NCI-H748 (cell line): Measurements from ENCODE around the gene SKOR1.

Experiments
- DNase-seq: peaks from one replicate; lab custom pipeline; 2025; ENCODE audit not compliant: unreplicated experiment; lab: John Stamatoyannopoulos, UW

The SKOR1 gene

DNA sequence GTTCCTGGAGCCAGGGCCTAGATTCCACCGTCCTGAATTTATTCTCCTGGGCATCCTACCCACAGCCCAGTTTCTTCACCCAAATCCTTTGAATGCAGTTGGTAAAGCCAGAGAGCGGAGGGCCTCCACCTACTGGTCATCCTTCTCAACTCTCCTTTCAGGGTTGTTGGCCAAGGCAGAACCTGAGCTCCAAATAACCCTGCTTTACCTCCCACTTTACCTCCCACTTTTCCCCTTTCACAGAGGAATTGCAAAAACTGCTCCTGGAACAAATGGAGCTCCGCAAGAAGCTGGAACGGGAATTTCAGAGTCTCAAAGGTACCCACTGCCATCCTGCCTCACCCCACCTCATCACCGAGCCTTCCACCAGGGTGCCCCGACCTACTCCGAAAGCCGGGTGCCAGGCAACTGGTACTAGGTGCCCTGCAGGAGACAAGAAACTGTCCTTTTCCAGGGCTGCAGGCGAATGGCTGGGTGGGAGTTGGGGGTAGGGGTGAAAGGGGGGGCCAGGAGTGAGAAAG, 6.8 kb downstream of the SKOR1 start:
- peak; percentile 39 for DNase-seq

DNA sequence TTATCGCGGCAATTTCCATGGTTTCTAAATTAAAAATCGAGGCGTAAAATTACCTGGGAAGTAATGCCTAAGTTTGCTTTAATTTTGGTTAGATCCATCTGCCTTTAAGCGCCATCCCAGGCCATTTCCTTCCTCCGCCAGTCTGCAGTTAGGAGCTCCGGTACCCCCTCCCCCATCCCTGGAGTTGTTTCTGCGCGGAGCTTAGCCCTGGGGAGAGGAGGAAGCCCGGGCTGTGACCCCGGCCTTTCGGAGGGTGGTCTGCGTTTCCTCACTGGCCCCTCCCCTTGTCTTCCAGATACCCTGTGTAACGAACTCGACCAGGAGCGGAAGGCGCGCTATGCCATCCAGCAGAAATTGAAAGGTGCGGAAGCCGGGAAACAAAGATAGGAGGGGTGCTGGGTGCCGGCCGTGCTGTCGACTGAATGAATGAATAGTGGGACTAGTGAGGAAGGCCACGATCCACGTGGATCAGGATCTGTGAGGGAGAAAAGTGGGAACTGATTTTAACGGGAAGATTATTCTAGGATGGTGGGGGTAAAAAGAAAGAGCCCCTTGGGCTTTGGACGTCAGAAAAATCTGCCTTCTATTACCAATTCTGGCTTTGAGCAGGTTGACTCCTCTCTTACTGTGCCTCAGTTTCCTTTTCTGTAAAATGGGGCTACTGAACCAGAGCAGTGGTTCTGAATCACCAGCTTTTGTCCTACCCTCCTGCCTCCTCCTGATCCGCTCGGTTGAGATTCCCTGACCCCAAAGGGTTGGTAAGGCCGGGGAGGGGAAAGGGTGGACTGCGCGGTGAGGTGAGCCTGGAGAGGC, 7.8 kb downstream of the SKOR1 start:
- DNase-seq, result no peak

DNA sequence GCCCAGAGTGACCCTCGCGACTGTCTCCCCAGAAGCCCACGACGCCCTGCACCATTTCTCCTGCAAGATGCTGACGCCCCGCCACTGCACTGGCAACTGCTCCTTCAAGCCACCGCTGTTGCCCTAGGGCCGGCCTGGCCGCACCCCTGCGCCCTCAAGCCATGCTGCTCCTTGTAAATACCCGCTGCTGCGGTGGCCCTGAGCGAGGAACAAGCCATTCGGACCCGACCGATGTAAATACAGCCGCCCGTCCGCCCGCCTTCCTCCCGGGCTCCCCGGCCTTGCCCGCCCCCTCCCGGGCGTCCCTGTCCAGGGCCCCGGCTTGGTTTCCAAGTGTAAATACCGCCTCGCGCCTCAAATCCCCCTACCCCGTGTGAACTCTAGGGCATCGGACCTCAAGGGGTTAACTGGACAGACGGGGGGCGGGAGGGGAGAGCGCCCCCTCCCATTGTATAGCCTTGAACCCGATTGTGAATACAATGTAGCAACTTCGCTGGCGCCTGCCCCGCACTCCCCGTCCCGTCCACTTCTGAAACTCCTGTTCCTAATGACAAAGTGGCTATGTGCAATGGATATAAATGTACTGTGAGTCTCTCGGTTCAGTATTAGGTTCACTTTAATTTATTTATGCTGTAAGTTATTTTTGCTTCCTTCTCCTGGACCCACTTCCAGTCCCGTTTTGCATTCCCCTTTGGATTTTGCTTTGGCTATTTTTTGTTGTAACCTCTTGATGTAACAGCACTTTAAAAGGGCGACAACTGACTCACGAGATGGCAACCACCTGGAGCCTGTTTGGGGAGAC, 8.6 kb downstream of the SKOR1 start:
- DNase-seq, result peak; percentile 72

DNA sequence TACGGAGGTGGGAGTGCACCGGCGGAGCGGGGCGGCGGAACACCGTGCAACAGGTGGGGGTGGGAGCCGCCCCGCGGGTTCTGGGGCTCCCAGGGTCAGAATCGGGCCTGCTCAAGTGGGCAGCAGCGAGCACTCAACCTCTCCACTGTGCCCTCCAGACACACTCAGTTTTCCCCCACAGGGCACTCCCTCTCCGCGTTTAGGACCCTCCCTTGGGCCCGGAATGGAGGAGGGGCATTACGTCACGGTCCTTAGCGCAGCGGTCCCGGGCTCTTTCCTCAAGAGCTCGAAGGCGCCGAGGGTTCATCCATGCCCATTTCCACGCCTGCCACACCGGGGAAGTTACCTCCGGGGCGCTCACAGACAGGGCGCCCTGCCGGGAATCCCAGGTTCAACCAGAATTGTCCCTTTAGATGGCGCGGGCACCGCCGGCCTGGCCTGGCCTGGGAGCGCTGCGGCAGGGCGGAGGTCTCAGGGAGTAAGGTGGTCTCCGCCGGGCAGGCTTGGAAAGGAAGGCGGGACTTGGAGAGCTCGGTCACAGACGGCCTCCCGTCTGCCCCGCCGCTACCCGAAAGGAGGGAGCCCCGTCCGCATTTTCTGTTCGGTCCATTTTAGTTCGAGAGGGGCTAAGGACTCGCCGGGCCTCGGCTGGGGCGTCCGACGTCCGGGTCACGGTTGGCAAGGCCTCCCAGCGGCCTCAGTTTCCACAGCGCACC, 9.4 kb downstream of the SKOR1 start:
- DNase-seq, result peak; percentile 40

DNA sequence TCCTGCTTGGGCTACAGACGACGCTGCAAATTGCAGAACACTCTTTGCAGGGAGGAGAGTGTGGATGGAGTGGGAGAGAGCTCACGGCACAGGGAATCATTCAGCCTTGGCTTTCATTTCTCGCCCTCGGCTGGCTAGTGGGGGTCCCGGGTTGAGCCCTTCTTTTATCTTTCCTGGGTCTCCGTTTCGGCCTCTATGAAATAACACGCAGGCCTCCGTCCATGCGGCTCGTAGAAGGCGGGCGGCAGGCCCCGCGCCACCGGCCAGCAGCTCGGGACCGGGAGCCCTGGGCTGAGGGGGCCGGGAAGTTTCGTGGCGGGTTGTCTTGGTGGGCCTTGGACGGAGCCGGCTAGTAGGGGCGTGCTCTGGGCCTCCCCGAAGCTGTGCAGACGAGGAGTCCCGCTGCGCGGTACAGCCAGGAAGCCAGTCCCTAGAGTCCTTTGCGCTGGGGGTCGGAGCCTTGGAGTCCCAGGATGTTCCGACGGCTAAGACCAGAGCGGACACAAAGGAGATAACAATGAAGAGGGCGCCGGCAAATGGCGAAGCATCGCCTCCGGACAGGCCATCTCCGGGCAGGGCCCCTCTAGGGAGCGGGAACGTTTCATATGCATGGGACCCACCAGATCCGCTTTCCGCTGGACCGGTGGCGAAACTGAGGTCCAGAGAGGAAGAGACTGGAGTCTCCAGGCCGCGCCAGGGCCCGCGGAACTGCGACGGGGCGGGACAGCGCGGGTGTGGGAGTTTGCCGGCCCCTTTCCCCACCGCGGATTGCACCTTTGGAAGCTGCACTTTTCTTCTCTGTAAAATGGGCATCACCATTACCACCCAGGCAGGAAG, 10.2 kb downstream of the SKOR1 start:
- peak; percentile 32 for DNase-seq

DNA sequence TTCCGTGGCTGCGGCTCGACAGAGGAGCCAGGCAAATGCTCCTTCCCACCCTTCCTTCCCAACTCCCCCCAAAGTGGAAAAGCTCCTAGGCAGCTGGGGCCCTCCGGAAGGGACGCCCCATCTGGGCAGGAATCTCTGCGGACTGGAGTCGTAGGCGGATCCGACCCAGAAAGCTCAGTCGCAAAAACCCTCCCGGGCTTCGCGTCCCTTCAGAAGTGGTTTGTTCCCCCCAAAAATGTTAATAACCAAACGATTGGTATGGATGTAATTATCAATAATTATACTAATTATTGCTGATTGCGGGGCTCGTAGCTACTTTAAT, 10.8 kb downstream of the SKOR1 start:
- DNase-seq, result peak; percentile 42

DNA sequence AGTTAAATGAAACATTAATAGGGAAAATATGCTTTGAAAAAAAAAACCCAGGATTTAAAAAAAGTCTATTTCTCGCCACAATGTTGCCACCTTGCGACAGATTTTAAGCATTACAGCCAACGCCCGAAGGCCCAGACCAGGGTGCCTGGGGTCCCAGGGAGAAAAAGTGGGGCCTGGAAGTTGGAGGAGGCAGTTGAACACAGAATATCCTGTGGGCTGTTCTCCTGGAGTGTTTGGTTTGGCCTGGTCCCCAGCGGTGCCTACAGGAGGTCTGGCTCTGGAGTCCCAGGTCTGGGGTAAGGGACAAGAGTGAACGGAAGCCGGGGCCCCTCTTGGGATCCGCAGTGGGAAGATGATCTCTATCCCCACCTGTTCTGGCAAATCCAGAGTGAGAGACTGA, 11.2 kb downstream of the SKOR1 start:
- peak; percentile 35 for DNase-seq

DNA sequence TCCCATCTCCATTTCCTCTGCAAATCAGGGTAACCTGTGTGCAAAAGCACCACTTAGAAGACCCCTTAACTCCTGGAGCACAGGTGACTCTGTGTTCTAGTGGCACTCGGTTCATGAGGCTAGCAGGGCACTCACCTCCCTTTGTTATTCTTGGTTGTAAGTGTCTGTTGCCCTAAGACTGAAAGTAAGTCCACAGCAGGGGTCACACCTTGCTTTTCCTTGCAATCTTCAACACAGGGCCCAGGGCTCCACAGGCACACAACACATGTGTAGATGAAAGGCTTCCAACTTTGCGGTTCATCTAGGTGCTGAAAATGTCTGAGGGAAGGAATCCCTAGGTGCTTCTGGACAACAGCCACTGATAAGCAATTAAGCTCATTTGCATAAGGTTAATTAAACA, 11.6 kb downstream of the SKOR1 start:
- no peak for DNase-seq

DNA sequence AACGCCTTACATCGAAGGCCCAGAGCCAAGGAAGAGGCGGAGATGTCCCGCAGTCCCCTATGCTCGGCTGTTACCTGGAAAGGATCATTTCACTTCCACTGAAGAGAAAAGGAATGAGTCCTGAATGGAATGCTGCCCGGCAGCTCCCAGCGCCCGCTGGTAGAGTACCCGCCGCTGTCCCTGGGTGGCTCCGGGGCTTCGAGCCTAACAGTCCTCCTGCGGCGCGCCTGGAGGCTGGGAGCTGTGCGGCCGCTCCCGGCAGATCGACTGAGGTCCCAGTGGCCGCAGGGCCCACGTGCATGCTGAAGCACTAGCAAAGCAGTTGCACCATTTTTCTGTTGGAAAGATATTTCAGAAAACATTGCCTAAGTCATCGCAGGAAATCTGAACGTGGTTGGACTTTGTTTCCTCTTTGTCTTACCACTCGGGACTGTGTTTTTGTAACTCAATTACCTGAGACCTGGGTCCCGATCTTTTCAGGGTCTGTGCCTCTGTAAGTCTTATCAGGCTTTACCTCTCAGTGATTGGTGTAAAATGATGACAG, 13.6 kb downstream of the SKOR1 start:
- DNase-seq, result peak; percentile 72

DNA sequence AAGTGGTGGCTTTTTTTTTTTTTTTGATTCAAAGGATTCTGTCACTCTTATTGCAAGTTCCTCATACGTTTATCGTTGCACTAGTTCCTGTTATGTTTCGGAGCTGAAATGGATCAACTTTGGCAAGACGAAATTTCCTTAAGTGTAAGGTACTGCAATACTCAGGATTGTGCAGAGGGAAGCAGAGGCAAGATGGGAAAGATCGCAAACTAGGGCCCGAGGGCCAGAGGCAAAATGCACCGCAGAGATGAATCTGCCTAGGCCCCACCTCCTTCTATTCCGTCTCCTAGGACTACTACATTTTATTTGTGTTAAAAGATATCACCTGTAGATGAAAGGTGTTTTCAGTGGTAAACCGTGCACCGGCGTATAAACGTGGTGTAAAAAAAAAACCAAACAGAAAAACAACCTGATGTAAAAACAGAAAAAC, 14.2 kb downstream of the SKOR1 start:
- DNase-seq, result peak; percentile 62

DNA sequence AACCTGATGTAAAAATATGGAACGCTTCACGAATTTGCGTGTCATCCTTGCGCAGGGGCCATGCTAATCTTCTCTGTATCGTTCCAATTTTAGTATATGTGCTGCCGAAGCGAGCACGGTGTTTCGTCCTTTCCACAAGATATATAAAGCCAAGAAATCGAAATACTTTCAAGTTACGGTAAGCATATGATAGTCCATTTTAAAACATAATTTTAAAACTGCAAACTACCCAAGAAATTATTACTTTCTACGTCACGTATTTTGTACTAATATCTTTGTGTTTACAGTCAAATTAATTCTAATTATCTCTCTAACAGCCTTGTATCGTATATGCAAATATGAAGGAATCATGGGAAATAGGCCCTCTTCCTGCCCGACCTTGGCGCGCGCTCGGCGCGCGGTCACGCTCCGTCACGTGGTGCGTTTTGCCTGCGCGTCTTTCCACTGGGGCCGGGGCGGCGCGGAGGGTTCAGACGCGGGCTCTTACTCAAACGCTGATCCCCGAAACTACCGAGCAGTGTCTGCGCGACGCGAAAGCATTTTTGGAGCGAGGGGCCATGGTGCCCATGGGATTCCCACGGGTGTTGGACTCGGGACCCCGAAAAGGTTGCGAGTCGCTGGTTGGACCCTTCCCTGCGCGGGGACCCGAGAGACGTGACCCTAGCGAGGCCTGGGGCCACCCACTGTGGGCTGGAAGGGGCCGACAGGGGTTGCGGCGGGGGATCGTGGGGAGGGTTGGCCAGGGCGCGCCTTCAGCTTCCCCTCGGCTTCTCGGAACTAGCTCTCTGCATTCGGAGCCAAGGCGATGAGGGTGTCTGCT, 14.8 kb downstream of the SKOR1 start, which contains the start of gene RNU6-1:
RNU6-1 (minus strand) TSS at position 117 of the 820 bp plus-strand sequence.
- DNase-seq, result peak; percentile 91

DNA sequence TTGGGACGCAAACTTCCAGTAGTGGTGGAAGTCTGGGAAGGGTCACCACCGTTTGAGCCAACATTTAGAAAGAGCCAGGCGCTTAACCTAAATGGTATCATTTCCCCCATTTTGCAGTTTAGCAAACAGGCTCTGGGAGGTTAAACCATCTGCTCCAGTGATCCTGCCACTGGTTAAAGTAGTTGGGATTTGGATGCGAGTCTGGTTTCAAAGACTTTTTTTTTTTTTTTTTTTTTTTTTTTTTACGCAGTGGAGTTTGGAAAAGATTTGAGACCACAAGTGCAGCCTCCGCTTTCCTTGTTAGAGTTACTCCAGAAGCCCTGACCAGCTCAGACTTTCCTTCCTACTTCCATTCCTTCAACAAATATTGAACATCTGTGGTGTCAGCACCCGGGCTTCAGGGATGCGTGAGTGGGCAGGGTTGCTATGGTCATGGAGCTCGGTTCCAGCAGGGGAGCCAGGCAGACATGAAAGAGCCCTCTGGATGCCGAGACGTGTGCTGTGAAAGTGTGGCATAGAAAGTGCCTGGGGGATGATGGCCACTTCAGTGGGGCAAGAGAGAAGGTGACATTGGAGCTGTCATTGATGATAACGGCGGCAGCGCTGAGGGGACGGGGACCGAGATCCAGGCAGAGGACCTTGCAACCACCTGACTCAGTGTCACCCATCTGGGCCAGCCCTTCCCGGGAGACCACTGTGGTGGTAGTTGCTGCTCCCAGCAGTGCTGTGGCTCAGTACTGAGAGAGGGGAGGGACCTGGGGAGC, 15.6 kb downstream of the SKOR1 start:
- DNase-seq, result peak; percentile 59

DNA sequence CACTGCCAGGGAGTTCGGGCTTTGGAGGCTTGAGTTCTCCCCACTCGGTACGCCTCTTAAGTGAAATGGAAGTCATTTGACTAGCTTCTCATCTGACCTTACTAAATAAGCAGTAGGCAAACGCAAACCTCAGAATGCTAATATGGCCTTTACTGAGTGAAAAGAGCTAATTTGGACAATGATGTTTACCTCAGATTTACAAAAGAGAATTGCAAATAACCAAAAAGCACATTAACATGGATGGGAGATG, 16.1 kb downstream of the SKOR1 start:
- no peak for DNase-seq

DNA sequence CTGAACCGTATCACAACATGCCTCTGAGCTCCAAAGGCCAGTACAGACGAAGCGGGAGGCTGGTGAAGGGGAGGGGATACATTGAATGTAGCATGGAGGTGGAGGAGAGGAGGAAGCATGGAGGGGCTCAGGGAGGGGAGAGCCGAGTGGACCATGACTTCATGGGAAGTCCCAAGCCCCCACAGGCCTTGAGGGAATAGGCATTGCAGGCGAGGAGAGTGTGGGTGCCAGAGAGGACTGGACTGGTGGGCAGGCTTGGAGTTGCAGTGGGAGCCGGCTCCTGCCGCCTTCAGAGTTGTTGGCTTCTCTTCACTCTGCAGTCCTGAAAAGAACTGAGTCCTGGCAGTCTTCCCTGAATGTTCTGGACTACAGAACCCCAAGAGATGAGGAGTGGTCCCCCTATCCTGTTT, 17.8 kb downstream of the SKOR1 start:
- no peak for DNase-seq

DNA sequence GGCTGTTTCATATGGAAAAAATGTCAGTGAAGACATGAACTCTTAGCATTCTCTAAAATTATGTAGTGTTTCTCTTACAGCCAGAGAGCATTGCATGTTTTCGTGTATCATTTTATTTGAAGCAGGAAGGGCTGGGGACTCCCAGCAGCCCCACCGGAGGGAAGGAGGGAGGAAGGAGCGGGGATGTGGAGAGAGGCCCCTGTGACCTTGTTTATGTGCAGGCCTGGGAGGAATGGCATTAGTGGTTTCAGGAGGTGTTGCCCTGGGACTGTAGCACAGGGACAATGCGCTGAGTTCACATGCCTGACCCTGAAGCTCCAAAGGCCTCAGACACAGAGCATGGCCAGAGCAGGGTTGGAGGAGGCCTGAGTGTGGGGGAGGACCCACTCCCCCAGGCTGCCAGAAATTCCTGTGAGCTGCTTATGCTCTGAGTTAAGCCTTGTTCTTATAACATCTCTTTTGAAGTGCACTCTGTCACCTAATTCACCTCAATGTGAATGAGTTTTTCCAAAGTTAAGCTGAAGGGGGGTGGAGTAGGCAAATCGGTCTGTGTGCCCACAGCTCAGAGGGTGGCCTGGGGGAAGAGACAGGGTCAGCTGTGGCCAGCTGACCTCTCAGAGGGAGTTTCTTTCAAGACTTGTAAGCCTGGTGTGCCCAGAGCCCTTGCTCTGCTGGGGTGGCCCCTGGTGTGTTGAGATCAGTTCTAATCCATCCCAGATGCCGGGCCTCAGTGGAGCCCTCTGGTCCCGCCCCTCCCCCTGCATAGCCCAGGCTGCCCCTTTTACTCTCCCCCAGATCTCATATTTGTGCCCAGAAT, 18.5 kb downstream of the SKOR1 start:
- no peak for DNase-seq

DNA sequence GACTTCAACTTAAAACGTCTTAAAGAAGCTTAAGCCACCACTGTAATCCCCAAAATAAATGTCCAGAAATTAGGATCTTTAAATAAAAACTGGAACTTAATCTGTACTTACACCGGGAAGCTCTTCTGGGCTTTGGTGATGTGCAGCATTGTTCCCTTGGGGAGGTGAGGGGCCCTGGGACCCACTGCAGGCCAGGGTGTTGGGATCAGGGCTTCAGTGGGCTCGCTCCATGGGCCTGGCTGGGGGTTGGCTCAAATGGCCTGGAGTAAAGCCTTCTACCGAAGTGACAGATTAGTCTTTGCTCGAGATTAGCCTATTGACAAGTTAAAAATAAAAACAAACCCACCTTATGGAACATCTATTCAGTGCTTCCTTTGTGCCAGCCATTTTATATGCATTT, 20.7 kb downstream of the SKOR1 start:
- DNase-seq, result no peak

DNA sequence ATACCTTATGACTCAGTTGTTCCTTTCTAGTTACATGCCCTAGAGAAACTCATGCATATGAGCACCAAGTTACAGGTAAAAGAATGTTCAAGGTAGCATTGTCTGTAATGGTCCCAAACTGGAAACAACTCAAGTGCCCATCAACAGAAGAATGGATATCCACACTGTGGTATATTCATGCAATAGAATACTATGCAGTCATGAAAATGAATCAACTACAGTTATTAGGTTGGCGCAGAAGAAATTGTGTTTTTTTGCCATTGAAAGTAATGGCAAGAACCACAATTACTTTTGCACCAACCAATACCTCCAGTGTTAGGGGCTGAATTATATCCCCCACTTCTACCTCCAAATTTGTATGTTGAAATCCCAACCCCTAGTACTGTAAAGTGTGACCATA, 24.2 kb downstream of the SKOR1 start:
- DNase-seq, result no peak

DNA sequence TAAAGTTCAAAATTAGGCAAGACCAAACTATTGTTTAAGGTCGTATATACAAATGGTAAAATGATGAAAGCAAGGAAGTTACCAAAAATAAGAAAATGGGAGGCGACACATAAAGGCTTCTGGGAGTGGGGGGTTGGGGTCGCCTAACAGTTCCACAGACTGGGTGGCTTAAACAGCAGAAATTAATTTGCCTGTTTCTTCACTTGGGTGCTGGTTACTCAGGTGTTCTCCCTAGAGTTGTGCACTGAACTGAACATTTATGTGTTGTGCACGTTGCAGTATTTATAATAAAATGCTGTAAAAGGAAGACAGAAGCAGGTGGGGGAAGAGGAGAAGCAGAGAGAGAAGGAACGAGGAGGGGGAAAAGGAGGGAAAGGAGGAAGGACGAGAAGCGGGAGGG, 25.0 kb downstream of the SKOR1 start:
- DNase-seq, result no peak
